Measurements from ENCODE around the gene EIF4A2.
A peak's percentile ranks its signal among the peaks of the same experiment; 100 is the strongest.
"Not testable (repeated sequence)": the region's sequence is repeated elsewhere in the genome, so short reads cannot be mapped to it uniquely, and the experiment has no call there.

Gene EIF4A2

DNA sequence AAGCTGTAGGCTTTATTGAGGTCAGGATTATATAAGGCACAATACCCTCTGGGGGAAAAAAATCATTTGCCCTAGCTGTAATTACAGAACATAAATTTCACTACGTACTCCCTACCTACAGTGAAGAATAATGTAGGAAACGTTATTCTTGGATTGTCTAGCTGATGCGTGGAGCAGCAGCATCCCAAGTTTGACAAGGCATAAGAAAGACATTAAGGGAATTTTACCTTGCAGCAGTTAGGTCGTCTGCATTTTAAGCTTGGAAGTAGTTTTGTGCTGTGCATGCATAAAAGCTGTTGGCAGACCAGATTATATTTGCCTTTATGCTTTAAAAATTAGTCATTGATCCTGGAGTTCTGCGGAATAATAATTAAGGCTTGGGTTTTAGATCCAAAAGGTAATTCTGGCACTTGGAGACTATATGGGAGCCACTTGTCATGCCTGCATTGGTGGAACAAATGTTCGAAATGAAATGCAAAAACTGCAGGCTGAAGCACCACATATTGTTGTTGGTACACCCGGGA, 2.2 kb downstream of the EIF4A2 start:
- no peak for DNase-seq

- DNase-seq, result no peak
Observed at GRCh38 chr3:186786922-186787321, 3.5 kb downstream of the EIF4A2 start.

- DNase-seq, result no peak
Observed at GRCh38 chr3:186787642-186788481, 4.5 kb downstream of the EIF4A2 start.

DNA sequence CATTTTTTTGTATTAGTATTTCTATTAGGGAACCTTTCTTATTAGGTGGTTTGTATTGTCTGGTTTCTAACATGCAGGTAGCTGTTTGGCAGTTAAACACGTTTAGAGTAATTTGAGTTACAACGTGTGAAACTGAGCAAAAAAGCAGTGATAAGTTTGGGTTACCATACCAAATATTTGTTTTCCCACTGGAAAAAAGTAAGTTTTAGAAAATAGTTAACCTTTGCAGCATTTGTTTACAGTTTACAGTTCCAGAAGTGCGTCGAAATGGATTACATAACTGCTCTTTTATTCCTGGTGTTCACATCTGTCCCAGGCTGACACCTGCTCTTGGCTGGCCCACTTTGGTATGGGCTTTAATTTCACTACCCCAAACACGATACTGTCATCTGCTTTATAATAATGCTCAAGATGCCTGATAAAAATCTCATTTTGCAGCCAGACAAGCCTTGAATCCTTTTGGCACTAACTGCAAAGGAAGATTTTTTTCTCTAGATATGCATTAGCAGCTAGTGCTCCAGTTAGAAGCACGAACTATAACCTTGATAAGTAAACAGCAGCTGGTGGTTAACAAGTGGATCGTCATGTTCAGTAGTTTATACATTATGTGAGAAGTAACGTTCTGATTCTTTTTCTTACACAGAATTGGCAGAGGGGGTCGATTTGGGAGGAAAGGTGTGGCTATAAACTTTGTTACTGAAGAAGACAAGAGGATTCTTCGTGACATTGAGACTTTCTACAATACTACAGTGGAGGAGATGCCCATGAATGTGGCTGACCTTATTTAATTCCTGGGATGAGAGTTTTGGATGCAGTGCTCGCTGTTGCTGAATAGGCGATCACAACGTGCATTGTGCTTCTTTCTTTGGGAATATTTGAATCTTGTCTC, 5.3 kb downstream of the EIF4A2 start:
- no peak for DNase-seq

- DNase-seq, result no peak
Observed at GRCh38 chr3:186789554-186790260, 6.3 kb downstream of the EIF4A2 start.

DNA sequence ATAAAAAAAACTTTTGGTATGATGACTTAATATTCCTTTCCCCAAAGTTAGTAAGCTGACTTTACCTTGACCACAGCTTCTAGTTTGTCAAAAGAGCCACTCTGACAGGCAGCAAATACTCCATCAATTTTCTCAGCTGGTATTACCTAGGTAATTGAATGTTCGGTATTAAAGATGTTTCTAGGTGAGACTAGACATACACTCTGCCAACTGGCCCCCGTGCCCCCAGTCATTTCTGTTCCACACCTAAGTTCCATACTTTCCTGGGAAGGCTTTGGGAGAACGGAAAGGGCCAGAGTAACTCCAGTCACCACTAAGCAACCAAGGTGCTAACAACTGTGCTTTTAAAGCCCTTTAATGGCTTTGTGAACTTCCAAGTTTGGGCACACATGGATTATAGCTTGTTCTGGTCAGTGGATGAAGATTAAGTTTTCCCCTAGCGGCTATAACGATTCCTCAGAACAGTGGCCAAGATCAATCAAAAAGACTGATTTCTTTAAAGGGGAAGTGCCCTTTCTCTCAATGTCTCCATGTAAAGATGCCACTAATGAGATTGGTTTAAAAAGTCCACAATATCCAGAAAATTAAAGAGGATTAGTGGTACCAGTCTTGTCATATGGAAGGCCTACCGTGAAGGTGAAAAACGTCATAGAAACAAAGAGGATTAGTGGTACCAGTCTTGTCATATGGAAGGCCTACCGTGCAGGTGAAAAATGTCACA, 7.0 kb downstream of the EIF4A2 start:
- no peak for DNase-seq

GRCh38 chr3:186798239-186798874, 15.0 kb downstream of the EIF4A2 start:
- DNase-seq, result no peak

DNA sequence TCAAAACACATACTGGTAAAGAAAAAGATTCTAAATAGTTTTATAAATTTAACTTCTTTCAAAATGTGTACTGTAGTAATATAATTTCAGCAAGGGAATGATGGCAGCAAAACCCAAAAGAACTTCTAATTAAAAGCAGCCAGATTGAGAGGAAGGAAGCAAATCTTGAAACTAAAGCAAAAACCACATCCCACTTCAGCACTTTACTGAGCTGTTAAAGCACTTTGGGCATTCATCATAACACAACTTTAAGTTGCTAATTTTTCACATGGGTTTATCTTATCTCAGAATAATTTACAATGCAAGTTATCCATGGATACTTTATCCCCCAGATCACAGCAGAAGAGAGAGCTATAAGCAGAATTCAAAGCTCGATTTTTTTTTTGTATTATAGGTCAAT, 16.9 kb downstream of the EIF4A2 start:
- DNase-seq, result no peak

GRCh38 chr3:186802701-186803100, 19.3 kb downstream of the EIF4A2 start:
- no peak for DNase-seq

DNA sequence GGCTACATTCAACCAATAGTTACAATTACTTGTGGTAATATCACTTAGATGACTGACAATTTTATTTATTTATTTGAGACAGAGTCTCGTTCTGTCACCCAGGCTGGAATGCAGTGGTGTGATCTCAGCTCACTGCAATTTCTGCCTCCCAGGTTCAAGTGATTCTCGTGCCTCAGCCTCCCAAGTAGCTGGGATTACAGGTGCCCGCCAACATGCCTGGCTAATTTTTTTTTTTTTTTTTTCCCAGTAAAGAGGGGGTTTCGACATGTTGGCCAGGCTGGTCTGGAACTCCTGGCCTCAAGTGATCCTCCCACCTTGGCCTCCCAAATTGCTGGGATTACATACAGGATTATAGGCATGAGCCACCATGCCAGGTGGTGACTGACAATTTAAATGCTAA, 20.1 kb downstream of the EIF4A2 start:
- not testable (repeated sequence) for DNase-seq

DNA sequence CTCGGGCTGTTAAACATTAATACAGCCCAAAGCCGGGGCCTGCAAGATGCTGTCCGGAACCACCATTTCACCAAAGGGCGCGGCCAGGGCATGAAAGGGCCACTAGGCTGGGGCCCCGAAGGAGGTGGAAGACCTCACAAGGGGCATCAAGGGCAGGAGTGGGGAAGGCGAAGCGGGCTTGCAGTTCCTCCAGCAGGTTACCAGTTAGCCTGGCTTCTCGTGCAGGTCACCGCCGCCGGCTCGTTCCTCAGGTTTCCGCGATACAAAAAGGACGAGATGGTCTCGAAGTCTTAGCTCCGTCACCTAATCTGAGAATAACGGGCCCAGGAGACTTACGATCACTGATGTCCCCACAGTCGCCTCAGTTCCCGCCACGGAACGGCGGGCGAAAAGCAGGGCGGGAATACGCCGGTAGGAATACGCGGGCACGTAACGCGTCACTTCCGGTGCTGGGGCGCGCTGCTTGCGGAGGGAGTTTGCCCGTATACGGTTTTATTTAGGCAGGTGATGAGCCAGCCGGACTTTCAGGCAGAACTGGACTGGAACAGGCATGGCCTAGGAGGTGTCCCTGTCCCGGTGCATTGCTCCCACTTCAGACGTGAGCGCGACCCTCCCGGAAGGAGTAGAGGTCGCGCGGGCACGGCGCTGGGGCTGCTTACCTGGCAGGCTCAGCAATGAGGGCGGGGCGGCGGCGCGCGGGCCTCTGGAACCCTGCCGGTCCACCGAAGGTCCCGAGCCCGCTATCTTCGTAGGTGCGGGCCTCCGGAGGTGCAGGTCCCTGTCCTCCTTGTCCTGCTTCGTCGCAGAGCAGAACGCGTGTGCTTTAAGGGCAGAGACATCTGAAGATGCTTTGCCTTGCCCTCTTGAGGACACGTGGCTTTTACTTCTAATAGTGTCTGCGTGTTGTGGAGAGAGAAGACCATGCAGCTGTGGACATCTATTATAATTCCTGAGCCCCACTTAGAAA, 23.0 kb downstream of the EIF4A2 start, which contains the start of gene RFC4:
RFC4 (minus strand) TSS at position 394 of the 967 bp plus-strand sequence. CDS start 1,769 bp downstream, outside the sequence.
- DNase-seq, result peak; percentile 74

- DNase-seq, result no peak
Observed at GRCh38 chr3:186807231-186807630, 23.9 kb downstream of the EIF4A2 start.

GRCh38 chr3:186810336-186810996, 27.1 kb downstream of the EIF4A2 start:
- no peak for DNase-seq

- DNase-seq, result not testable (repeated sequence)
Observed at GRCh38 chr3:186811313-186811712, 27.9 kb downstream of the EIF4A2 start.

GRCh38 chr3:186814100-186814499, 30.7 kb downstream of the EIF4A2 start:
- no peak for DNase-seq

GRCh38 chr3:186815435-186815834, 32.1 kb downstream of the EIF4A2 start:
- no peak for DNase-seq

DNA sequence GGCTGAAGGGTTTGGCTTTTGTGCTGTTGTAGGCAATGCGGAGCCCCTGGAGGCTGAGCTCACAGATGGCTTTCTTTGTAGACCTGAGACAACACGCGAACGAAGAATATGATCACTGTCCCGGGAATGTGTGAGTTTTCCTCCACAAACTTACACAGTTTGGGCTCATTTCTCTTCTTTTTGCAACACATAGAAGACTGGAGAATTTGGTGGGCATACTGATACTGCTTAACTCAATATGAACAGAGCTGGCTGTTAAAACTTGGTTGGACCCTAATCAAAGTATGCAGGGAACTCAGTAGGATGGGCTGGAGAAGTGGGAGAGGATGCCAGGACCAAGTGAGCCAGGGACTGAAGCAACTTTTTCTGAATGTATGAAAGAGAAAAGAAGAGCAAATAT, 35.1 kb downstream of the EIF4A2 start:
- DNase-seq, result no peak

GRCh38 chr3:186818956-186819355, 35.6 kb downstream of the EIF4A2 start:
- DNase-seq, result no peak

Data from activated gamma-delta T cell (primary cell).